Spleen (tissue), 7 donors: ENCODE results near the gene LDB2.

Source experiments
- POLR2AphosphoS5 ChIP-seq, 3 donors: sonication (generic); formaldehyde crosslinking; IDR thresholded peaks; one replicate each; pipeline ENCODE4 v1.5.1; 2017; ENCODE audit warnings: antibody characterized with exemption in 3 of 3
- TF ChIP-seq, protein P1 (sequence below), 11 experiments: fragments of 200-600 bp in 7 of 11; fragments of 450-650 bp in 4 of 11; sonication (generic) in 4 of 11; IDR thresholded peaks in 8 of 11; conservative IDR thresholded peaks in 3 of 11; 1 replicate in 7 of 11; 2 replicates in 4 of 11; pipeline versions ENCODE4 v1.4.0 to v1.8.0; 2016 to 2021; ENCODE audit warnings: antibody characterized with exemption in 11 of 11, inconsistent platforms in 4 of 11, mild to moderate bottlenecking in 1 of 11
- donor health status: DM: no; HTN: no; CAD: no; lungs with moderate emphysema.
- donor health status: DM: no; HTN: no; CAD: no.
- donor health status: DM: no; HTN: no; CAD: no.

DNA sequence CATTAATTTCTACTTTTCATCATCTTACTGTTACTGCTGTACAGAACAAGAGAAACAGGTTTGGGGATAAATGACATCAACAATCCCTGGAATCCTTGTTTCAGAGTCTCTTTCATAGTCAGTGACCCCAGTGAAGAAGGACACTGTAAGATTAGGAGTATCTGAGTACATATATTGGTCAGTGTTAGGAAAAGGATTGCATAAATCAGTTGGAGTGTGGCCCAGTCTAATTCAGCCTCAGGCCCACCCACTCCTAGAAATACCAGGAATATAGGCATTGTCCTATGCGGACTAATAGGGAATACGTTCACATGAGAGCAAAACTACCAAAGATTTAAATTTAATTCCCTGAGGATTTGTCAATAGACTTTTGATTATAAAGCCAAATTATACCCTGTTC lies 237.8 kb downstream of the LDB2 start:
- TF ChIP-seq, protein P1, sequence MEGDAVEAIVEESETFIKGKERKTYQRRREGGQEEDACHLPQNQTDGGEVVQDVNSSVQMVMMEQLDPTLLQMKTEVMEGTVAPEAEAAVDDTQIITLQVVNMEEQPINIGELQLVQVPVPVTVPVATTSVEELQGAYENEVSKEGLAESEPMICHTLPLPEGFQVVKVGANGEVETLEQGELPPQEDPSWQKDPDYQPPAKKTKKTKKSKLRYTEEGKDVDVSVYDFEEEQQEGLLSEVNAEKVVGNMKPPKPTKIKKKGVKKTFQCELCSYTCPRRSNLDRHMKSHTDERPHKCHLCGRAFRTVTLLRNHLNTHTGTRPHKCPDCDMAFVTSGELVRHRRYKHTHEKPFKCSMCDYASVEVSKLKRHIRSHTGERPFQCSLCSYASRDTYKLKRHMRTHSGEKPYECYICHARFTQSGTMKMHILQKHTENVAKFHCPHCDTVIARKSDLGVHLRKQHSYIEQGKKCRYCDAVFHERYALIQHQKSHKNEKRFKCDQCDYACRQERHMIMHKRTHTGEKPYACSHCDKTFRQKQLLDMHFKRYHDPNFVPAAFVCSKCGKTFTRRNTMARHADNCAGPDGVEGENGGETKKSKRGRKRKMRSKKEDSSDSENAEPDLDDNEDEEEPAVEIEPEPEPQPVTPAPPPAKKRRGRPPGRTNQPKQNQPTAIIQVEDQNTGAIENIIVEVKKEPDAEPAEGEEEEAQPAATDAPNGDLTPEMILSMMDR (IDR thresholded peaks at IDR 0.05 in 8 of 11, conservative IDR thresholded peaks at IDR 0.05 in 3 of 11): no peak
- no peak for TF ChIP-seq POLR2AphosphoS5 (IDR thresholded peaks at IDR 0.05)
